Heart left ventricle (tissue), 16 donors: ENCODE data around the gene DLD. TPM values are rescaled to one million over a fixed set of nuclear protein-coding genes. Genes with fewer than 3 reads are reported as not detected.

Source experiments
- ATAC-seq, 4 donors: fragments of 200-7000 bp; cut with Tn5 transposase; one replicate each; pipeline ENCODE4 v1.9.1; 2020 to 2022; ENCODE audit warnings: moderate library complexity in 4 of 4, mild to moderate bottlenecking in 3 of 4, moderate number of reproducible peaks in 1 of 4
- DNase-seq, 5 donors: peaks; one replicate each; pipeline ENCODE4 v3.0.0-alpha.2; 2020
- H3K27ac ChIP-seq, 12 donors: fragments of 200-600 bp; sonication (generic) in 4 of 12; one replicate each; pipeline versions ENCODE4 v1.5.0 to v1.8.0; 2016 to 2022; ENCODE audit warnings: mild to moderate bottlenecking in 2 of 12
- H3K27me3 ChIP-seq, 9 donors: fragments of 200-600 bp; sonication (generic) in 2 of 9; one replicate each; pipeline versions ENCODE4 v1.5.1 to v1.8.0; 2016 to 2022; ENCODE audit warnings: mild to moderate bottlenecking in 3 of 9
- H3K36me3 ChIP-seq, 9 donors: fragments of 200-600 bp; sonication (generic) in 2 of 9; one replicate each; pipeline versions ENCODE4 v1.5.0 to v1.8.0; 2018 to 2022; ENCODE audit warnings: mild to moderate bottlenecking in 2 of 9
- H3K4me1 ChIP-seq, 12 donors: fragments of 200-600 bp; sonication (generic) in 4 of 12; one replicate each; pipeline versions ENCODE4 v1.5.0 to v1.8.0; 2016 to 2022; ENCODE audit warnings: mild to moderate bottlenecking in 3 of 12
- H3K4me3 ChIP-seq, 12 donors: fragments of 200-600 bp; sonication (generic) in 4 of 12; one replicate each; pipeline versions ENCODE4 v1.5.0 to v1.8.0; 2017 to 2022; ENCODE audit warnings: mild to moderate bottlenecking in 9 of 12, moderate library complexity in 4 of 12
- H3K9me3 ChIP-seq, 12 donors: fragments of 200-600 bp; sonication (generic) in 4 of 12; one replicate each; pipeline versions ENCODE4 v1.5.0 to v1.8.0; 2016 to 2022; ENCODE audit warnings: mild to moderate bottlenecking in 1 of 12
- POLR2A ChIP-seq, 2 donors: fragments of 450-650 bp; IDR thresholded peaks; one replicate each; pipeline ENCODE4 v1.6.1; 2017; ENCODE audit warnings: antibody characterized with exemption in 2 of 2, mild to moderate bottlenecking in 2 of 2, moderate library complexity in 2 of 2
- WGBS, 4 donors: extraction: QIAGEN DNeasy Blood & Tissue Kit in 2 of 4; methylation state at CpG; one replicate each; pipeline versions ENCODE4 v1.1.5 to v1.1.7; 2013 to 2018; 5-methylcytosine and 5-hydroxymethylcytosine counted together
- intact Hi-C, 10 donors: fragments of 100-400 bp; cut with DNase I; formaldehyde crosslinking; loops; one replicate each; pipeline versions ENCODE4 v1.11.1 to v1.14.2; 2022
- polyA plus RNA-seq, 2 donors: library from polyadenylated mRNA; stranded (reverse); fragments of 200-250 nt; gene quantifications; one replicate each; pipeline ENCODE4 v1.2.3, GENCODE V29; 2013
- total RNA-seq, 9 donors: library from RNA; depleted of rRNA in 2 of 9; stranded (reverse); fragments of >200 nt in 2 of 9; fragmentation: NEBNext Ultra II Directional in 3 of 9; extraction: Animal tissue kit (Norgen Biotek cat#: 25700) in 3 of 9; gene quantifications; one replicate each; pipeline versions ENCODE4 v1.1.0 to v1.2.4, GENCODE V29; 2016 to 2023
- TF ChIP-seq, protein P1 (sequence below), 12 donors: fragments of 200-600 bp; sonication (generic) in 4 of 12; IDR thresholded peaks; one replicate each; pipeline versions ENCODE4 v1.5.0 to v1.8.0; 2018 to 2022; ENCODE audit warnings: antibody characterized with exemption in 12 of 12, mild to moderate bottlenecking in 5 of 12
- donor health status: ischemic (EF 13 %, LVEDD 7.1; RV severe dilation, severe dysfunction).
- donor health status: healthy with polysubstance abuse.
- donor health status: DM: no; HTN: yes; CAD: no.
- donor health status: DM: no; HTN: no; CAD: no.
- donor health status: ischemic (EF 25% LVEDD 6.9; RV normal size, moderate dysfunction).
- donor health status: ischemic (EF 25% LVEDD 5.7; RV mildly dilated, moderate dysfunction).
- donor health status: healthy.
- donor health status: DM: yes; HTN: yes; CAD: no.
- donor health status: ischemic (EF 35%, LVEDD 5.7; RV mildly dilated, moderate dysfunction).
- donor health status: nonischemic (EF 11% LVEDD 7.7; RV severe dilation, severe dysfunction).
- donor health status: DM: yes; HTN: yes; CAD: no.
- donor health status: PGD.
- donor health status: ischemic (EF 29% LVEDD 5.4; RV normal size, mild dysfunction).
- donor health status: nonischemic (EF 23%, LVEDD 6.1; RV moderate dilation, normal function).

The DLD gene
- total and polyA plus RNA-seq, 11 donors = 55.3 to 426 (median 276) TPM

DNA sequence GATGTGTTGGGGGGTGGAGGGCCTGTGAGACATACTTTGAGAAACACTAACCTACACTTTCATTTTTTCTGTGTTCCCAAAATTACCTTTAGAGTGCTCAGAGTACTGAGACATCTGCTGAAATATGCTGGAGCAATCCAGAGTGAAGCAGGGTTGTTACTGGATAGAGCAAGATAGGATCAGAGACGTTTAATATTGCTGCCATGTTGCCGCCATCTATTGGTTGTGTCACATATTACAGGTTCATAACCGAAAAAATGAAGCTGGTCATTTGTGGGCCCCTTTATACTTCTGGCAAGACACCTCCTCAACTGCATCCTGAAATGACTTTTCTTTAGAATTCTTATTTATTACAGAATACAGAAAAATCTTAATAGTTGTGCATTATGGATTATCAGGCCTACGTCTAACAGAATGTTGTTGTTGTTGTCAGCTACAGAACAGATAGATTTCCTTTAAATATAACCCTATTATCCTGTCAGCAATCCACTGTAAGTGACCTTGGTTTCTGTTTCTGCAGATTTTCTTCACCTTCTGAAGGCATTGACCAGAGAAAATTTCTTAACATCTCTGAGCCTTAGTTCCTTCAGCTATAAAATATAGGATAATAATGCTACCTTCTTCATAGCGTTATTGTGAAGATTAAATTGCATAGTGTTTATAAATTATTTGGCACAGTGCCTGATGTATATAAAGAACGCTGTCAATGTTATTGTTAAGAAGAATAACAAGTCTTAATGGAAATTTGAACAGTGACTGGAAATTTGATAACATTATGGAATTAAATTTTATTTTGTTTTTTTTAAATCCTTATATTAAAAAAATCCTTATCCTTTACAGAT lies 16.2 kb upstream of the DLD start:
- peak overlapping the region in 2 of 12 donors; percentile 30 to 44 for H3K27ac ChIP-seq
- ATAC-seq (peak; percentile 48 to 87 (median 84)), DNase-seq (peak in 2 of 5 donors; percentile 22 to 27)
- intact Hi-C loops = loop anchor here (2.0 to 10.0 kb wide), 14 partner anchors 130 to 930 kb away; partner anchors contain the start of genes CBLL1 (in 8 of the 10), COG5 (in 1 of the 10) and DUS4L (in 1 of the 10)
- H3K9me3 ChIP-seq = no peaks in the 10 kb centered on the region
- H3K36me3 ChIP-seq = no peaks in the 10 kb centered on the region
- no peaks in the 10 kb centered on the region for H3K27me3 ChIP-seq
- H3K4me3 ChIP-seq = no peak overlapping the region
- WGBS, 4 donors = 26 to 30% (median 28%) methylated on average over 6 of the region's 6 CpGs
- TF ChIP-seq, protein P1, sequence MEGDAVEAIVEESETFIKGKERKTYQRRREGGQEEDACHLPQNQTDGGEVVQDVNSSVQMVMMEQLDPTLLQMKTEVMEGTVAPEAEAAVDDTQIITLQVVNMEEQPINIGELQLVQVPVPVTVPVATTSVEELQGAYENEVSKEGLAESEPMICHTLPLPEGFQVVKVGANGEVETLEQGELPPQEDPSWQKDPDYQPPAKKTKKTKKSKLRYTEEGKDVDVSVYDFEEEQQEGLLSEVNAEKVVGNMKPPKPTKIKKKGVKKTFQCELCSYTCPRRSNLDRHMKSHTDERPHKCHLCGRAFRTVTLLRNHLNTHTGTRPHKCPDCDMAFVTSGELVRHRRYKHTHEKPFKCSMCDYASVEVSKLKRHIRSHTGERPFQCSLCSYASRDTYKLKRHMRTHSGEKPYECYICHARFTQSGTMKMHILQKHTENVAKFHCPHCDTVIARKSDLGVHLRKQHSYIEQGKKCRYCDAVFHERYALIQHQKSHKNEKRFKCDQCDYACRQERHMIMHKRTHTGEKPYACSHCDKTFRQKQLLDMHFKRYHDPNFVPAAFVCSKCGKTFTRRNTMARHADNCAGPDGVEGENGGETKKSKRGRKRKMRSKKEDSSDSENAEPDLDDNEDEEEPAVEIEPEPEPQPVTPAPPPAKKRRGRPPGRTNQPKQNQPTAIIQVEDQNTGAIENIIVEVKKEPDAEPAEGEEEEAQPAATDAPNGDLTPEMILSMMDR (IDR thresholded peaks at IDR 0.05) = peak; percentile 58 to 78 (median 68)
- TF ChIP-seq POLR2A (IDR thresholded peaks at IDR 0.05) = no peak
- H3K4me1 ChIP-seq = peaks cover 0 to 20% (median 0%) of the 10 kb centered on the region in 12 donors

DNA sequence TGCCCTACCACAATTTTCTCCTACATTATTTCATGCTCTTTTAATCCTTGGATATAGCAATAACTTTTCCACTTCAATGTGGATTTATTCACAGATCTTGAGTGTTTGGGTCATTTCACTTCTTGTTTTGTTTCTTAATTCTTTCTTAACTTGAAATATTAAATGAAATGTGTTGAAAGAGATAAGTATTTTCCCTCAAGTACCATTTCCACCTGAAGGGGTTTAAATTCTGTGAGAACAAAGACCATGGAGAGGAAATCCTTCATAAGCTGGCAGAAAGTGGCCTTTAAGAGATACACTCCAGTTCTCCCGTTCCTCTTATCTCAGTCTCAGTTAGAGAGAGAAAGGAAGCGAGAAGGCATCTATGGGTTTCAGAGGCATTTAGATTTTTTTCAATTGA lies 14.1 kb upstream of the DLD start:
- H3K4me3 ChIP-seq = no peak overlapping the region
- no peak overlapping the region for H3K27ac ChIP-seq
- TF ChIP-seq, protein P1 (IDR thresholded peaks at IDR 0.05) = no peak
- TF ChIP-seq POLR2A (IDR thresholded peaks at IDR 0.05) = no peak
- H3K9me3 ChIP-seq = no peaks in the 10 kb centered on the region
- no peak for DNase-seq
- ATAC-seq = no peak
- WGBS, 4 donors = 57 to 65% (median 62%) methylated on average over 2 of the region's 2 CpGs
- no peaks in the 10 kb centered on the region for H3K27me3 ChIP-seq
- H3K4me1 ChIP-seq = peaks cover 0 to 20% (median 0%) of the 10 kb centered on the region in 12 donors
- H3K36me3 ChIP-seq = no peaks in the 10 kb centered on the region
- intact Hi-C loops = loop anchor here in 9 of 10 donors (5.0 to 10.0 kb wide), 8 partner anchors 268 to 932 kb away; partner anchors contain the start of genes COG5 (in 1 of the 9) and DUS4L (in 1 of the 9)

DNA sequence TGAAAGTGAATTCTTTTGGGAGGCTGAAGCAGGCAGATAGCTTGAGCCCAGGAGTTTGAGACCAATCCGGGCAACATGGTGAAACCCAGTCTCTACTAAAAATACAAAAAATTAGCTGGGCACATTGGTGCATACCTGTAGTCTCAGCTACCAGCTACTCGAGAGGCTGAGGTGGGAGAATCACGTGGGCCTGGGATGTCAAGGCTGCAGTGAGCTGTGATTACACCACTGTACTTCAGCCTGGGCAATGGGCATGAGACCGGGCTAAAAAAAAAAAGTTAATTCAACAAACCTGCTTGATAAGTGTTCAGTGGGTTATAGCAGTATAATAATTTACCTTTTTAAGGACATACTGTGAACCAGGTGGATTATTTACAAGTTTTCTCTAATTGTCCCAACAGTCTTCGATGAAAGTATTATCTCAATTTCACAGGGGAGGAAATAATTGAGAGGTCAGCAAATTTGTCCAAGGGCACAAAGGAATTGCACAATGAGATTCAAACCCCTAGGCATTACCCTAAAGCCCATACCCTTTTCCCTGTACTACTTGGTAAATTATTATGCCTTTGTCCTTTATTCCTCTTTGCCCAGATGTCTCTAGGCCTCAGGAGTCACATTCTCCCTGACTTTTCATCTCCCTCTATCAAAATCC lies 13.1 kb upstream of the DLD start:
- WGBS, 4 donors = 85 to 92% (median 88%) methylated on average over 5 of the region's 5 CpGs
- H3K4me1 ChIP-seq = peaks cover 0 to 20% (median 0%) of the 10 kb centered on the region in 12 donors
- H3K27me3 ChIP-seq = no peaks in the 10 kb centered on the region
- no peak overlapping the region for H3K4me3 ChIP-seq
- no peak for DNase-seq
- ATAC-seq = no peak
- intact Hi-C loops = loop anchor here in 9 of 10 donors (2.0 to 10.0 kb wide), 9 partner anchors 267 to 933 kb away; partner anchors contain the start of genes COG5 (in 1 of the 9) and DUS4L (in 1 of the 9)
- H3K9me3 ChIP-seq = no peaks in the 10 kb centered on the region
- H3K27ac ChIP-seq = no peak overlapping the region
- H3K36me3 ChIP-seq = no peaks in the 10 kb centered on the region
- no peak for TF ChIP-seq POLR2A (IDR thresholded peaks at IDR 0.05)
- TF ChIP-seq, protein P1 (IDR thresholded peaks at IDR 0.05) = no peak

DNA sequence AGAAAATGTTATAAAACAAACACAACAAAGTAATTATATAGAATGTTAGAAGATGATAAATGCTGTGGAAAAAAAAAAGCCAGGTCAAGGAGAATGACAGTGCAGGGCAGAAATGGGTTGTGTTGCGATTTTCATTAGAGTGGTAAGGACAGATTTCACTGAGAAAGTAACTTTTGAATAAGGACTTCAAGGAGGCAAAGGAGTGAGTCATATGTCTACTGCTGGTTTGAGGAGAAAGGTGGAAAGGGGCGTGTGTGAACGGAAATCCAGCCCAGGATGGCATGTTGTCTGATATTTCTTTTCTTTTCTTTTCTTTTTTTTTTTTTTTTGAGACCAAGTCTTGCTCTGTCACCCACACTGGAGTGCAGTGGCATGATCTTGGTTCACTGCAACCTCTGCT lies 12.3 kb upstream of the DLD start:
- no peak overlapping the region for H3K4me3 ChIP-seq
- intact Hi-C loops = loop anchor here in 9 of 10 donors (2.0 to 10.0 kb wide), 9 partner anchors 266 to 934 kb away; partner anchors contain the start of genes COG5 (in 1 of the 9) and DUS4L (in 1 of the 9)
- no peak for TF ChIP-seq POLR2A (IDR thresholded peaks at IDR 0.05)
- TF ChIP-seq, protein P1 (IDR thresholded peaks at IDR 0.05) = no peak
- H3K27ac ChIP-seq = no peak overlapping the region
- H3K36me3 ChIP-seq = no peaks in the 10 kb centered on the region
- WGBS, 4 donors = 75 to 86% (median 80%) methylated on average over 3 of the region's 3 CpGs
- H3K9me3 ChIP-seq = no peaks in the 10 kb centered on the region
- H3K27me3 ChIP-seq = no peaks in the 10 kb centered on the region
- DNase-seq (no peak), ATAC-seq (no peak)
- peaks cover 0 to 20% (median 0%) of the 10 kb centered on the region in 12 donors for H3K4me1 ChIP-seq
